ENCODE measurements around the gene NAP1L2.
"Not testable (repeated sequence)": the region's sequence is repeated elsewhere in the genome, so short reads cannot be mapped to it uniquely, and the experiment has no call there.

The NAP1L2 gene, protein sequence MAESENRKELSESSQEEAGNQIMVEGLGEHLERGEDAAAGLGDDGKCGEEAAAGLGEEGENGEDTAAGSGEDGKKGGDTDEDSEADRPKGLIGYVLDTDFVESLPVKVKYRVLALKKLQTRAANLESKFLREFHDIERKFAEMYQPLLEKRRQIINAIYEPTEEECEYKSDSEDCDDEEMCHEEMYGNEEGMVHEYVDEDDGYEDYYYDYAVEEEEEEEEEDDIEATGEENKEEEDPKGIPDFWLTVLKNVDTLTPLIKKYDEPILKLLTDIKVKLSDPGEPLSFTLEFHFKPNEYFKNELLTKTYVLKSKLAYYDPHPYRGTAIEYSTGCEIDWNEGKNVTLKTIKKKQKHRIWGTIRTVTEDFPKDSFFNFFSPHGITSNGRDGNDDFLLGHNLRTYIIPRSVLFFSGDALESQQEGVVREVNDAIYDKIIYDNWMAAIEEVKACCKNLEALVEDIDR

GRCh38 chrX:73214426-73215094, at the start of gene NAP1L2:
NAP1L2 (minus strand) TSS chrX:73214851; CDS start chrX:73214492, 359 bp downstream.
- peak; percentile 77 for DNase-seq

GRCh38 chrX:73262991-73263390, 48.3 kb upstream of the NAP1L2 start:
- DNase-seq, result peak; percentile 26

DNA sequence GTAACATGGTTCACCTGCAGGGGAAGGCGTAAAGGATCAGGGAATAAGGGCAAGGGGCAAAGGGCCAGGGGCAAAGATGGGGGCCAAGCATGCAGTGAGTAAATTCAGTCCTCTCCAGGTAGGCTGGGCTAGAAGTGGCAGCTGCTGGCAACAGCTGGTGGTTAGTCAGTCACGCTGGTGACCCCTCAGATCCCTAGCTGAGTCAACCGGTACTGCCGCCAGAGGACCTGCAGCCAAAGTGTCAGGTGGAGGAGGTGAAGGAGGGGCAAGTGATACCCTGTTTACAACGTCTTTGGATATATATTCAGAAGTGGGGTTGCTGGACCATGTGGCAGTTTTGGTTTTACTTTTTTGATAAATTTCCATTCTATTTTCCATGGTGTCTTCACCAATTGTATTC, 24.6 kb upstream of the NAP1L2 start:
- no peak for DNase-seq

DNA sequence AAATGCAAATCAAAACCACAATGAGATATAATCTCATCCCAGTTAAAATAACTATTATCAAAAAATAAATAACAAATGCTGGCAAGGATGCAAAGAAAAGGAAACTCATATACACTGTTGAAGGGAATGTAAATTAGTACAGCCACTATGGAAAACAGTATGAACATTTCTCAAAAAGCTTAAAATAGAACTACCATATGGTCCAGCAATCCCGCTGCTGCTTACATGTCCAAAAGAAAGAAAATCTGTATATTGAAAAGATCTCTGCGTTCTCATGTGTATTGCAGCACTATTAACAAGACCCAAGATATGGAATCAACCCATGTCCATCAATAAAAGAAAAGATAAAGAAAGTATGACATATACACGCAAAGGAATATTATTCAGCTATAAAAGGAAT, 3.0 kb upstream of the NAP1L2 start:
- DNase-seq, result no peak

DNA sequence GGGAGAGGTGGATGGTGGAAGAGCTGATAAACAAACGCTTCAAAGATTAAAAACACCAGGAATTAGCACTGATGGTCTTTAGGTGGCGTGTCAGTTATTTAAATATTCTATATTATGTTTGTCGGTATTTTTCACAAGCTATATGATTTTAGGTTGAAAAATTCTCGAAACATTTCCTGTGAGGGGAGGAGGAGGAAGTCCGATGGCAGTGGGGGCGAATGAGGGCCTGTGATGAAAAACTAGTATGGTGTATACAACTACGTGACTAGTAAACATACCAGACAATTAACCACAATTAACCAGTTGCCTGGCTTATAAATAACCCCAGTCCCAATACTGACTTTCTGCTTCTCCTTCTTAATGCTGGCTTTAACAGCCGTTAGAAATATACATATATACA, 595 bp upstream of the NAP1L2 start:
- no peak for DNase-seq

DNA sequence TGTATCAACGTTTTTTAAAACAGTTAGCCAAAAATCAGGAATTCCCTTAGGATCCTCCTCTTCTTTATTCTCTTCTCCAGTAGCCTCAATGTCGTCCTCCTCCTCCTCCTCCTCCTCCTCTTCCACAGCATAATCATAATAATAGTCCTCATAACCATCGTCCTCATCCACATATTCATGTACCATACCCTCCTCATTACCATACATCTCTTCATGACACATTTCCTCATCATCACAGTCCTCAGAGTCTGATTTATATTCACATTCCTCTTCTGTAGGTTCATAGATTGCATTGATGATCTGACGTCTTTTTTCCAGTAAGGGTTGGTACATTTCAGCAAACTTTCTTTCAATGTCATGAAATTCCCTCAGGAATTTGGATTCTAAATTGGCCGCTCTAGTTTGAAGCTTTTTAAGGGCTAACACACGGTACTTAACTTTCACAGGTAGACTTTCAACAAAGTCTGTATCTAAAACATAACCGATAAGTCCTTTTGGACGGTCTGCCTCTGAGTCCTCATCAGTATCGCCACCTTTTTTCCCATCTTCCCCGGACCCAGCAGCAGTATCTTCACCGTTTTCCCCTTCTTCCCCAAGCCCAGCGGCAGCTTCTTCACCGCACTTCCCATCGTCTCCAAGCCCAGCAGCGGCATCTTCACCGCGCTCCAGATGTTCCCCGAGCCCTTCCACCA, 771 bp downstream of the NAP1L2 start:
- peak; percentile 64 for DNase-seq

DNA sequence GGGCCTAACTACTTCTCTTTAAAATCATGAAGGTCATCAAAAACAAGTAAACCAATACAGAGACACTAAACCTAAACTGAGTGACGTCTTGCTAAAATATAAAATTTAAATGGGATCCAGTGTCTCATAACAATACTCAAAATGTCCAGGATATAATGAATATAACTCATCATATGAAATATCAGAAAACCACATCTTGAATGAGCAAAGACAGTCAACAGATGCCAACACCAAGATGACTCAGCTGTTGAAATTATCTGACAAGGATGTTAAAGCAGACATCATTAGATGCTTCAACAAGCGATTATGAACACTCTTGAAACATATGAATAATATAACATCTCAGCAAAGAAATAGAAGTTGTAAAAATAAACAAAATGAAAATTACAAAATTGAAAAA, 8.3 kb downstream of the NAP1L2 start:
- no peak for DNase-seq

DNA sequence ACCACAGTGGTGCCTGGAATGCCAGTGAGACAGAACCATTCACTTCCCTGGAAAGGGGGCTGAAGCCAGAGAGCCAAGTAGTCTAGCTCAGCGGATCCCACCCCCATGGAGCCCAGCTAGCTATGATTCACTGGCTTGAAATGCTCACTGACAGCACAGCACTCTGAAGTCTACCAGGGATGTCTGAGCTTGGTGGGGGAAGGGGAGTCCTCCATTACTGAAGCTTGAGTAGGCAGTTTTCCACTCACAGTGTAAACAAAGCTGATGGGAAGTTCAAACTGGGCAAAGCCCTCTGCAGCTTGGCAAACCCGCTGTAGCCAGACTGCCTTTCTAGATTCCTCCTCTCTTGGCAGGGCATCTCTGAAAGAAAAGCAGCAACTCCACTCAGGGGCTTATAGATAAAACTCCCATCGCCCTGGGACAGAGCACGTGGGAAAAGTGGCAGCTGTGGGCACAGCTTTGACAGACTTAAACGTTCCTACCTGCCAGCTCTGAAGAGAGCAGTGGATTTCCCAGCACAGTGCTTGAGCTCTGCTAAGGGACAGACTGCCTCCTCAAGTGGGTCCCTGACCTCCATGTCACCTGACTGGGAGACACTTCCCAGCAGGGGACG, 32.0 kb downstream of the NAP1L2 start:
- no peak for DNase-seq

- not testable (repeated sequence) for DNase-seq
Observed at GRCh38 chrX:73168945-73169344, 45.7 kb downstream of the NAP1L2 start.
